ENCODE data around the gene APC2.

Gene APC2

DNA sequence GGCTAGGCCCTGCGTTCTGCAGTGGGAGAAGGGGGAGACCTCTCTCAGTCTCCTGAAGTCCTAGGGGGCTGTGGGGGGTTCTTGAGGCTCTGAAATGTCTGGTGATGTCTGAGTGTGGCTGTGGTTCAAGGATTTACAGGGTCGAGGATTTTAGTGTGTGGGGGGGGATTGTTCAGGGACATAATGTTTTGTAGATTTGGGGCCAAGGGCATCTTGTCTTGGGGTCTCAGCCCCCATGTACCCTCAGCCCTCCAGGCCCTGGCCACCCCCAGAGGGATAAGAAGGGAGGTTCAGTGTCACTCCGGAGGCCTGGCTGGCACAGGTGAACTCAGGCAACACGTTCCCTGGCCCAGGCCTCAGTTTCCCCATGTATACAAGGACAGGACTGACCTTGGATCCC, 2.4 kb upstream of the APC2 start:
- no peak for DNase-seq

GRCh38 chr19:1447944-1448343, 2.0 kb upstream of the APC2 start:
- no peak for DNase-seq

DNA sequence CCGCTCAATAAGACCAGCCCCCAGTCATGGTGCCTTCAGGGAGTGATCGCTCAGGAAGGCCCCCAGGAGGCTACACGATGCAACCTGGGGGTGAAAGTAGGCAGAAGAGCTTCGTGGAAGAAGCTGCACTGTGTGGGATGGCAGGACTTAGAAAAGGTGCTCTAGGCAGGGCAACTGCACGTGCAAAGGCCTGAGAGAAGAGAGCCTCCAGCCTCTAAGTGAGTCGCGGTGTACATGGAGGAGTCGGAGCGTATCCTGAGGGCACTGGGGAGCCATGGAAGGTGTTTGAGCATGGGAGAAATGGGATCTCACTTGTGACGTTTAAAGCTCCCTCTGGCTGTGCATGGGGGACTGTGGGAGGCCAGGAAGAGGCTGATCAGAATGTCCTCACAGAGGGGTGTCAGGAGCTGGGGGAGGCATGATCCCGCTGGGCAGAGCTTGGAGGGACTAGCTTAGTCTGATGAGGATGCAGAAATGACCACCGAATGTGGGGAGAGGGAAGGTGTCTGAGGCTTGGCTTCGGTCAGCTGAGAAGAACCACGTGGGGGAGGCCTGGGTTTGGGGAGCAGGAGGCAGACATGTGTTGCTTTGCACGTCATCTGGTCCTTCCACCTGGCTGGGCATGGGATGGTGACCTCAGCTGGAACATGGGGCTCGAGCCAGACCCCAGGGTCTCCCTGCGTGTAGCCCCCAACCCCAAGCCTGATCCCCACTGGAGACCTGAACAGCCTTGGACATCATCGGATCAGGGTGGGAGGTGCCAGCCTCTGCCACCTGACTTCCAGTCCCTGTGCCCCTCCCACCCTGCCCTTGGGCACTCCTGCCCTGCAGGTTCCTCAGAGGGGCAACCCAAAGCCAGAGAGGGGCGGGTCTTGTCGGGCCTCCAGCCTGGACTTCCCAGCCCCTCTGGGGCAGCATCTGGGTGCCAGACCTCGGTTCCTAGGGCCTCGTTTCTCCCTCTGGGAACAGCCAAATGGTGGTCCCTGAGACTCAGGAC, 1.1 kb downstream of the APC2 start:
- no peak for DNase-seq

DNA sequence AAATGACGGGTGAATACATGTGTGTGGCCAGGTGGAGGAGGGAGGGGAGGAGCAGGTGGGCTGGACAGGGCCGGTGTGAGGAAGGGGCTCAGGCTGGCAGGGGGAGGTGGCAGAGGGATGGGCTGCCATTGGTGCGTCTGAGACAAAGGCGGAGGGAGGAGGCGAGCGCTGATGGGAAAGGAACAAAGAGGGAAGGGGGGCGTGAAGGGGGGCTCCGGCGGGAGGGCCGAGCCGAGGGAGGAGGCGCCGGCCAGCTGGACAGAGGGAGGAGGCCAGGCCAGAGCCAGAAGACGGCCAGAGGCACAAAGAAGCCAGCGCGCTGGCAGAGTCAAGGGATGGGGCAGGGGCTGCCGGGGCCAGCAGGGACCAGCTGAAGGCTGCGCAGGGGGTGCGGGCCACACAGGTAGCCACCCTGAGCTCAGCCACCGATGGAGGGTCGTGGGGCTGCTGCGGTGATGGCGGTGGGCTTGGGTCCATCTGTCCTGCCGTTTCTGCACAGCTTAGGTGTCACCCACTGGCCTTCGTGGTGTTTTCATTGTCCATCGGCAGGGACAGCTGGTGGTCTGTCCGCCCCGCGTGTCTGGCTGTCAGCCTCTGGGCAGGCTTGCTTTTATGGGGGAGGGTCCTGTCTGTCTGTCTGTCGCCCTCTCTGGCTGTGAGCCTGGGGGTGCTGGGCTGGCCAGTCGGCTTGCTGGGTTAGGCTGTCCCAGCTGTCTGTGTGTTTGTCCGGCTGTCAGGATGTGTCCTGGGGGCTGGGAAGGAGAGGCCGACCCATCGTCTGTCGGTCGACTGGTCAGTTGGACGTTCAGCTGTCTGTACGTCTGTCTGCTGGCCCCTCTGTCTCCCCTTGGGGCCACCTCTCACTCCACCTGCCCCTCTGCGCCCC, 2.2 kb downstream of the APC2 start:
- DNase-seq: no peak

DNA sequence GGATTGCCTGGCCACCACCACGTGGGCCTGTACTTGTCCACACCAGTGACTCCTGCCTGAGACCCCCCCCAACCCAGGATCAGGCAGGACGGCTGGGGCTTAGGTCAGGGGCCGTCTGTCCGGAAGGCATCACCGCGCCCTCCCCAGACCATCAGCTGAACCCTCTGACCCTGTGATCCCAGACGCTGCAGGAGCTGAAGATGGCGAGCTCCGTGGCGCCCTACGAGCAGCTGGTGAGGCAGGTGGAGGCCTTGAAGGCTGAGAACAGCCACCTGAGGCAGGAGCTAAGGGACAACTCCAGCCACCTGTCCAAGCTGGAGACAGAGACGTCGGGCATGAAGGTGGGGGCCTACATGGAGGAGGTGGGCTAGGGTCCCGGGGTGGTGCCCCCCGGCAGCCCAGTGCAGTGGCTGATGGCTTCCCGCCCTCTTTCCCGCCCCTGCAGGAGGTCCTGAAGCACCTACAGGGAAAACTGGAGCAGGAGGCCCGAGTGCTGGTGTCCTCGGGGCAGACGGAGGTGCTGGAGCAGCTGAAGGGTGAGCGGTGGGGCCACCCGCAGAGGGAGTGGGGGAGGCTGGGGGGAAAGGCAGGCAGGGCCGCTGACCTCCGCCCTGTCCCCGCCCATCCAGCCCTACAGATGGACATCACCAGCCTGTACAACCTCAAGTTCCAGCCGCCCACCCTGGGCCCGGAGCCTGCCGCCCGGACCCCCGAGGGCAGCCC, 3.0 kb downstream of the APC2 start:
- no peak for DNase-seq

DNA sequence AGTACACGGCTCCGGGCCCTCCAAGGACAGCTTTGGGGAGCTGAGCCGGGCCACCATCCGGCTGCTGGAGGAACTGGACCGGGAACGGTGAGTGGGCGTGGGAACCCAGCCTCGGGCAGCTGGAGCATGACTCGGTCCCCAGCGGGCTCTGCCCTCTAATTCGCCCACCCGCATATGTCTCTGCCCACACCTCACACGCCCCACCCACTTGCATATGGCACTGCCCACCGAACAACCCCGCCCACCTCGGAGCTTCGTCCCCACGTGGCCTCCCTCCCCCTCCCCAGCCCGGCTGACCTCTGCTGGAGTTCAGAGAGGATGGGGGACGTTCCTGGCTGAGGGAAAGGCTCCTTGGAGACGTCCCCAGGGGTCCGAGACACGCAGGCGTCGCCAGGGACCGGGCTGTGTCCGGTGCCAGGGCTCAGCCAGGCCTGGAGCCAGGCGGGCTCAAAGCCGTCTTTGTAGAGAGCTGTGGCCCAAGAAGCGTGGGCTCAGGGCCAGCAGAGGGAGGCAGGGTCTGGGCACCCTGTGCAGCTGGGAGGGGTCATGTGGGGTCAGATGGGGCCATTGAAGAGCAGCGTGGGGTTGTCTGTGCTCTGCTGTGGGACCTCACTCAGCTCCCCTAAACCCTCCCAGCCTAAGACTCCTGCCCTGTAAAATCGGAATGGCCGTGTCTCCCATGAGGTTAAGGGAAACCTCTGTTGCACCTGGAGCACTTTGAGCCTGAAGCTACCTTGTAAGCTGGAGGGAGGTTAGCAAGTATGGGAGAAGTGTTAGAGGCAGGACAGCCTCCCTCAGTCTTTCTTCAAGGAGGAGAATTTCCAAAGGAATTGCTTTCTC, 3.8 kb downstream of the APC2 start:
- DNase-seq: no peak

- DNase-seq: no peak
Measured at GRCh38 chr19:1455002-1455335, 5.0 kb downstream of the APC2 start.

DNA sequence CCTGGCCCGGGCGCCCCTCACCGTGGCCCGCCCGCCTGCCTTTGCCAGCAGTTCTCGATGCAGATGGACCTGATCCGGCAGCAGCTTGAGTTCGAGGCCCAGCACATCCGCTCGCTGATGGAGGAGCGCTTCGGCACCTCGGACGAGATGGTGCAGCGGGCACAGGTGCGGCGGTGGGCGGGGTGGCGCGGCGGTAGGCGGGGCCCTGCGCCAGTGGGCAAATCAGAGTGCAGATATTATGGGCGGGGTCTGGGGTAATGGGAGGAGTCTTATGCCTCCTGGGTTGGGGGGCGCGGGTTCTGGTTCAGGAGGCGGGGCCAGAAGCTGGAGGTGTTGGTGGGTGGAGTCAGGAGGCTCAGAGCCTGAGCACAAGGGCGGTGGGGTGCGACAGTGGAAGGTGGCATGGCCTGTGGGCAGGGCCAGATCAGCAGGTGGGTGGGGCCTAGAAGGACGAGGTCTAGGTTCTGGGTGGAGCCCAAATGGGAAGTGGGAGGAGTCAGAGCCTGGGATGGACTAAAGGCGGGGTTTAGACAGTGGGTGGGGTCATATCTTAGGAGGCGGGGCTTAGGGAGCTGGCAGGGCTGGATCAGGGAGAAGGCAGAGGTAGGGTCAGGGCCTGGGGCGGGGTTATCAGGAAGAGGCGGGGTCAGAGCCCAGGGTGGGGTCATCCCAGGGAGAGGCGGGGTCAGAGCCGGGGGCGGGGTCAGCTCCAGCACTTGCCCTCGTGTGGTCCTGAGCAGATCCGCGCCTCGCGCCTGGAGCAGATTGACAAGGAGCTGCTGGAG, 5.6 kb downstream of the APC2 start:
- DNase-seq: no peak

- no peak for DNase-seq
Measured at GRCh38 chr19:1456121-1456900, 6.4 kb downstream of the APC2 start.

DNA sequence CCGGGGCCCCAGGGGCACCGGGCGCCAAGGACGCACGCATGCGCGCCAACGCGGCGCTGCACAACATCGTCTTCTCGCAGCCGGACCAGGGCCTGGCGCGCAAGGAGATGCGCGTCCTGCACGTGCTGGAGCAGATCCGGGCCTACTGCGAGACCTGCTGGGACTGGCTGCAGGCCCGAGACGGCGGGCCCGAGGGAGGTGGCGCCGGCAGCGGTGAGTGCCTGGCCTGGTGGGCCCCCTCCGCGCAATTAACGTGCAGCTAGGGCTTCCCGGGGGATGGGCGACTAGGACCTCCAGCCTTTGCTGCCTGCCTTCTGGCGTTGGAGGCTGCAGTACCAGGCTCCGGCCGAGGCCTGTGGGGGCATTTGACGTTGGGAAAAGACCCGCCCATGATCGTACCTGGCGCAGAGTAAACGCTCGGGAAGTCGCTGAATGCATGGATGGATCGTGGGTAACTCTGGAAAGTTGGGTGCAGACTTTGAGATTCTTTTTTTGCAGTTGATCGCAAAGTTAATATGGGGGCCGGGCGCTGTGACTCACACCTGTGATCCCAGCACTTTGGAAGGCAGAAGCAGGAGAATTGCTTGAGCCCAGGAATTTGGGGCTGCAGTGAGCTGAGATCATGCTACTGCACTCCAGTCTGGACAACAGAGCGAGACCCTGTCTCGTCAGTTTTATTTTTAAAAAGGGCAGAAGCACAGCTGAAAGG, 7.3 kb downstream of the APC2 start:
- DNase-seq: no peak

- no peak for DNase-seq
Measured at GRCh38 chr19:1457892-1458291, 8.0 kb downstream of the APC2 start.

GRCh38 chr19:1459479-1459878, 9.6 kb downstream of the APC2 start:
- DNase-seq: no peak

DNA sequence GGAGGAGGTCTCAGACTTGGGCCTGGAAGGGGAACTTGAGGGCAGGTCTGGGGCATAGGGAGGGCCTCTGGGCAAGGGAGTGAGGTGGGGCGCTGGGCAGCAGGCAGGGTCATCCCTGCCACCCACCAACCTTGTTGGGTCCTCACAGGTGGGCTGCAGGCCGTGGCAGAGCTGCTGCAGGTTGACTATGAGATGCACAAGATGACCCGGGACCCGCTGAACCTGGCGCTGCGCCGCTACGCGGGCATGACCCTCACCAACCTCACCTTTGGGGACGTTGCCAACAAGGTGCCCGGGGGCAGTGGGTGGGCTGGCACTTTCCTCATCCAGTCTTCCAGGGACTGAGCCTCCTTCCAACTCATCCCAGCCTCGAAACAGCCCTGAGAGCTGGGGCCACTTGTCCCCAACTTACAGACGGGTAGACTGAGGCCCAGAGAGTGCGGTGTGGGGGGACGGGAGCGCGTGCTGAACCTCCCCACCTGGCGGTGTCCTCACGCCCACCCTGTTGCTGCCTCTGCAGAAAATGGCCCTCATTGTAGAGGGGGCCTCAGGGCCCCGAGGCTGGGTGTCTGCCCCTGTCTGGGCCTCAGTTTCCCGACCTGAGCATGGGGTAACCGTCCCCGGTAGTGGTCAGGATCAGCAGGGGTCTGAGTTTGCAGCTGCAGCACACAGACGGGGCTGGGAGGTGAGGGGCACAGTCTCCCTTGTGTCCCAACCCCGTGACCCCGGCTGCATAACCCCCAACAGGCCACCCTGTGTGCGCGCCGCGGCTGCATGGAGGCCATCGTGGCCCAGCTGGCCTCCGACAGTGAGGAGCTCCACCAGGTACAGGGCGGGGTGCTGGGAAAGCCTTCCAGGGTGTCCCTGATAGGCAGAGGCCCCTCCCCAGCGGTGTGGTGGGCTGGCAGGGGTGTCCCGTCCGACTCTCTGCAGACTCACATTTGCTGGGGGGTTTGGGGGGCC, 10.4 kb downstream of the APC2 start:
- no peak for DNase-seq

DNA sequence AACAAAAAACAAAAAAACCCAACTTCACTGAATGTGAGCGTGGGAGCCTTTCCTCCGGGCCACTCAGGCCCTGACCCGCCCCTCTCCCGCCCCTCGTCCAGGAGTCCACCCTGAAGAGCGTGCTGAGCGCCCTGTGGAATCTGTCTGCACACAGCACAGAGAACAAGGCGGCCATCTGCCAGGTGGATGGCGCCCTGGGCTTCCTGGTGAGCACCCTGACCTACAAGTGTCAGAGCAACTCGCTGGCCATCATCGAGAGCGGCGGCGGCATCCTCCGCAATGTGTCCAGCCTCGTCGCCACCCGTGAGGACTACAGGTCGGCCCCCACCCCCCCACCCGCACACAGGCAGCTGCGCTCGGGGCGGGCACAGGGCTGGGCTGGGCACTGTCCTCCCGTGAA, 11.9 kb downstream of the APC2 start:
- no peak for DNase-seq

DNA sequence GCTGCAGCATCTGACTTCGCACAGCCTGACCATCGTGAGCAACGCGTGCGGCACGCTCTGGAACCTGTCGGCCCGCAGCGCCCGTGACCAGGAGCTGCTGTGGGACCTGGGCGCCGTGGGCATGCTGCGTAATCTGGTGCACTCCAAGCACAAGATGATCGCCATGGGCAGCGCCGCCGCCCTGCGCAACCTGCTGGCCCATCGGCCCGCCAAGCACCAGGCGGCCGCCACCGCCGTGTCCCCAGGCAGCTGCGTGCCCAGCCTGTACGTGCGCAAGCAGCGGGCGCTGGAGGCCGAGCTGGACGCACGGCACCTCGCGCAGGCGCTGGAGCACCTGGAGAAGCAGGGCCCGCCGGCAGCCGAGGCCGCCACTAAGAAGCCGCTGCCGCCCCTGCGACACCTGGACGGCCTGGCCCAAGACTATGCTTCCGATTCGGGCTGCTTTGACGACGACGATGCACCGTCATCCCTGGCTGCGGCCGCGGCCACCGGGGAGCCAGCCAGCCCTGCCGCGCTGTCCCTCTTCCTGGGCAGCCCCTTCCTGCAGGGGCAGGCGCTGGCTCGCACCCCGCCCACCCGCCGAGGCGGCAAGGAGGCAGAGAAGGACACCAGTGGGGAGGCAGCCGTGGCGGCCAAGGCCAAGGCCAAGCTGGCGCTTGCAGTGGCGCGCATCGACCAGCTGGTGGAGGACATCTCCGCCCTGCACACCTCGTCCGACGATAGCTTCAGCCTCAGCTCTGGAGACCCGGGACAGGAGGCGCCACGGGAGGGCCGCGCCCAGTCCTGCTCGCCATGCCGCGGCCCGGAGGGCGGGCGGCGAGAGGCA, 15.5 kb downstream of the APC2 start:
- no peak for DNase-seq

- DNase-seq: no peak
Measured at GRCh38 chr19:1466018-1466460, 16.1 kb downstream of the APC2 start.

- DNase-seq: no peak
Measured at GRCh38 chr19:1466461-1467214, 16.7 kb downstream of the APC2 start.

All from NCI-H2107 (cell line).